Hindlimb muscle (tissue), 1 donor: ENCODE results near the gene VCL. TPM values are rescaled to one million over a fixed set of nuclear protein-coding genes. Genes with fewer than 3 reads are reported as not detected.
"Not testable (repeated sequence)": the region's sequence is repeated elsewhere in the genome, so short reads cannot be mapped to it uniquely, and the experiment has no call there.

Source experiments
- DNase-seq: peaks from one replicate; pipeline ENCODE4 v3.0.0-alpha.2; 2013
- polyA plus RNA-seq: library from polyadenylated mRNA; unstranded; fragments of 120-200 nt; gene quantifications from one replicate; pipeline ENCODE4 v1.2.1, GENCODE V29; 2013; ENCODE audit not compliant: insufficient read length

Gene VCL
- polyA plus RNA-seq, 1 donor = 164 TPM

DNA sequence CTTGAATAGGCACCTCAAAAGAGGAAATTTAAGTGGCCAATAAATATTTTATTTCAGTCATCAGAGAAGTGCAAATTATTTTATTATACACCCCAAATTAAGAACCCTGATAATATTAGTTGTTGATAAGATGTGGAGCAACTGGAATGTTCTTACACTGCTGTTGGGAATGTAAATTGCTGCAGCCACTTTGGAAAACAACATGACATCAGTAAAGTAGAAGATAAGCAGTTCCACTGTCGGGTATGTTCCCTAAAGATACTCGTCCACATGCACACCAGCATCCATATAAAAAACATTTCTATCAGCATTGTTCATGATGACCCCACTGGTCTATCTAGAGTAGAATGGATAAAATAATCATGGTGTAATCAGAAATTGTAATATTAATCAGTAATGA lies 46.5 kb downstream of the VCL start:
- DNase-seq = no peak

GRCh38 chr10:74047304-74047703 lies 49.4 kb downstream of the VCL start:
- no peak for DNase-seq

GRCh38 chr10:74047871-74048270 lies 50.0 kb downstream of the VCL start:
- no peak for DNase-seq

DNA sequence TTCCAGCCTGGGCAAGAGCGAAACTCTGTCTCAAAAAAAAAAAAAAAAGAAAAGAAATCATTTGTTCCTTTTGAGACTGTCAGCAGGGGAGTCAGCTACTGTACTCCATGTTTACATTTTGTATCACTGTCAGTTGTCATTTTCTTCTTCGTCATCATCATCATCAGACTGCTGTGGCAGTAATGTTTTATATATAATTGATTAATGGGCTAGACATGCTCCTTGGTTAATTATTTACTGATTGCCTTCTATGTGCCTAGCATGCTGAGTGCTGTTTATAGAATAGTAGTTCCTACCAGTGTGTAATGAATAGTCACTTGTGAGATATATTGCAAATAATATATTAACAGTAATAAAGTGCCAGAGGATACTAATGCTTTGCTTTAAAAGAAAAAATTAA lies 50.5 kb downstream of the VCL start:
- DNase-seq = no peak

GRCh38 chr10:74049955-74050354 lies 52.0 kb downstream of the VCL start:
- DNase-seq = no peak

GRCh38 chr10:74050653-74051052 lies 52.7 kb downstream of the VCL start:
- DNase-seq = no peak

DNA sequence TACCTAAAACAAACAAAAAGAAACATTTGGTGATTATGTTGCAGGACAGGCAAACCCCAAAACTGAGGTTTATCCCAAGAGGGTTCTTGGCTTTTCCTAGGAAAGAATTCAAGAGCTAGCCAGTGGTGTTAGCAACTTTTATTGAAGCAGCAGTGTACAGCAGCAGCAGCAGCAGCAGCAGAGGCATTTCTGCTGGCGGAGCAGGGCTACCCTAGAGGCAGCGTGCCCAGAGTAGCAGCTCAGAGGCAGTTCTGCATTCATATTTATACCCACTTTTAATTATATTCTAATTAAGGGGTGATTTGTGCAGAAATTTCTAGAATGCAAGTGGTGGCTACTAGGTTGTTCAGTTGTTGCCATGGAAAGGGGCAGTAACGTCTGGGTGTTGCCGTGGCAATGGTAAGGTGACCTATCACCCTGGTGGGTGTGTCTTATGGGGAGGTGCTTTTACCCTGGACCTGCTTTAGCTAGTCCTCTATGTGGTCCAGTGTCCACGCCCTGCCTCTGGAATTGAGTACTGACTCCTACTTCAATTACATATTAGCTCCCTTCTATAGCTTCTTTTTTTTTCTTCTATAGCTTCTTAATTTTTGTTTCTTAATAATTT lies 53.9 kb downstream of the VCL start:
- no peak for DNase-seq

DNA sequence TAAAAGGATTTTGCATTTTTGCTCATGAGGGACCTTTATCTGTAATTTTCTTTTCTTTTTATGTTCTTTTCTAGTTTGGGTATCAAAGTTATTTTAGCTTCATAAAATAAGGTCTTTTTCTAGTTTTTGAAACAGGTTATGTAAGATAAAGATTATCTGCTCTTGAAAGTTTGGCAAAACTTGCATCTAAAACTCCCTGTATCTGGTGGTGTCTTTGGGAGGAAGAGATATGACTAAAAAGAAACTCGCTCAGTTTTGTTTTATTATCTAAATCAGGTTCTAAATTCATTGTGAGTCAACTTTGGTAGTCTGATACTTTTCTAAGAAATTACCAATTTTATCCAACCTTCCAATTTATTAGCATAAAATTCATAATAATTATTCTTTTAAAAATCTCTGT lies 55.1 kb downstream of the VCL start:
- no peak for DNase-seq

GRCh38 chr10:74055383-74056049 lies 57.6 kb downstream of the VCL start:
- no peak for DNase-seq

DNA sequence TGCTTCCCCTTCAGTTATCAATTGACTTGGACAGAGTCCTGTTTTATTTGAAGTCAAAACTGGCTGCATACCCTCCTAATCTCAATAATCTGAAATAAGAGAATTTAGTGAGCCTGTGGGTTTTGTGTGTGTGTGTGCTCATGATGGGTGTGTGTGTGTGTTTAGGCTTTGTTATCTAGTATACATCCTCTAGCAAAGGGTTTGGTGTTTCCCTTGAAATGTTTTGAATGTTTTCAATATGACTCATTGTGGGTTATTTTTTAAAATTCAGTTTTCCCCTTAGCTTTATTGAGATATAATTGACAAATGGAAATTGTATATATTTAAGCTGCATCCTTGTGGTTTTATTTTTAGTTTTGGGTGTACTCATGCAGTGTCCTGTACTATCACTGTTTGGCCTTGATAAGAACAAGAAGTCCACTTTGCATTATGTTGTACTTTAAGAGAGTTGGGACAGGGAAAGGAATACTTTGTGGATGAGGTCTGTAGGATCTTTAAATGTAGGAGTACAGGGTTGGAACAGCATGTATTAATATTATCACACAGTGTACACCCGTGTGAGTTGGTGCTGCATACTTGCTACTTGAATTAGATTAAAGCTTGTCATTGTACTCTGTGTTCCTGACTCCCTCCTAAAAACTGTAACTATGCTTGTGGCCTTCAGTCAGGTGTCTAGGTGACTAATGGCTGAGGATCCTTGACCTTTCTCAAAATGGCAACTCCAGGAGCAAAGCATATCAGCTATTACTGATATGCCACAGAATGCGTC lies 58.3 kb downstream of the VCL start:
- DNase-seq = no peak

DNA sequence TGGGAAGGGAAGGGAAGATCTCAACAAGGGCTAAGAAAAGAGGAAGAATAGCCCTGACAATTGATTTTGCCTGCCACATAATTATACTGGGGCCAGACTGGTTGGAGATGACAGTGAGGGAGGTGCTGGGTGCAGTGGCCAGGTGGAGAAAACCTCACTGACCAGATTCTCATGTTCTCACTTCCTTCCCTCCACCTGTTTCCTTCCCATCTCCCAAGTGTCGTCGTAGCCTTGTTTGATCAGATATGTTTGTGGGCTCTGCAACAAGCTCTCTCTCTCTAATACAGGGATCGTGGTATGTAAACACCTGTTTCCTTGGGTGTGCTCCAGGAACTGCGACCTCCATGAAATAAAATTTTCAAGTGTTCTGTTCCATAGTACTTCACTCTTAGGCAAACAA lies 60.2 kb downstream of the VCL start:
- DNase-seq = no peak

- no peak for DNase-seq
Measured at GRCh38 chr10:74058658-74059057, 60.7 kb downstream of the VCL start.

- peak; percentile 57 for DNase-seq
Measured at GRCh38 chr10:74061104-74061503, 63.2 kb downstream of the VCL start.

GRCh38 chr10:74061978-74062377 lies 64.1 kb downstream of the VCL start:
- DNase-seq = not testable (repeated sequence)

DNA sequence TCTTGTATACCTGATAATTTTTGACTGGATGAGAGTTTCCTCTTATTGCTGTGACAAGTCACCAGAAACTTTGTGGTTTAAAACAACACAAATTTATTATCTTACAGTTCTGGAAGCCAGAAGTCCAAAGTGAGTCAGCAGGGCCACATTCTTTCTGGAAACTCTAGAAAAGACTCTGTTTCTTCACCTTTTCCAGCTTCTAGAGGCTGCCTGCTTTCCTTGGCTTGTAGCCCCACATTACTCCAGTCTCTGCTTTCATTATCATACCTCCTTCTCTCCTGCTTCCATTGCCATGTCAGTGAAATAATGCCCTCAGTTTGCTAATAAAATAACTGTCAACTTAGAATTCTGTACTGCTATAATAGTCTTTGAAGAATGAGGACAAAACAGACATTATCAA lies 65.3 kb downstream of the VCL start:
- no peak for DNase-seq

GRCh38 chr10:74067373-74068352 lies 69.7 kb downstream of the VCL start:
- no peak for DNase-seq

- no peak for DNase-seq
Measured at GRCh38 chr10:74071157-74071556, 73.2 kb downstream of the VCL start.

DNA sequence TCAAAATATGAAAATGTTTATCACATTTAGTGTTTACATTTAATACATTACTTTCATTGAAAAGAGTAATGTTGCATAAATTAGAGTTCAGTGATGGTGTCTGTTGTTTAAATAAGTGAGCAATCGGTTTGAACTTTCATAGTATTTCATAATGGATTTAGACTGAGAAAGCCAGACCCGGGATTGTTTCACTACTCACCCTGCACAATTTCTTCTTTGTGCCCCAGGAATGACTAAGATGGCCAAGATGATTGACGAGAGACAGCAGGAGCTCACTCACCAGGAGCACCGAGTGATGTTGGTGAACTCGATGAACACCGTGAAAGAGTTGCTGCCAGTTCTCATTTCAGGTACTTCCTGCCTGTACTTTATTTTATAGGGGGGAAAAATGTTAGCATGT lies 74.6 kb downstream of the VCL start:
- DNase-seq = no peak

DNA sequence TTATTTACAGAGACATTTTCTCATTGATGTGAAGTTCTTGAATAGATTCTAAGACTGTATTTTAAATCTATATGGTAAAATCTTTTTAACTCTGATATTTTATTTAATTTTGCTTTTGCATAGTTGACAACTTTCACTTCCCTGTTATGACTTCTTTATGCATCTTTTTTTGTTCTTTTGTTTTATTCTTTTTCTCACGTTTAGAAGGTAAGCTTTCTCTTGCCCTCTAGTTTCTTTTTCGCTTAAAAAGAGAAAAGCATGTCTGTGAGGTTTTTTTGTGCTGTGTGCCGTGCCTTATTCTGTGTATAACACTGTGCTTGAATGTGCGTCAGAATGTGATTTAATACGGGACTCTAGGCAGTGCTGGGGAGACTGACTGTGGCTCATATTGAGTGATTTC lies 78.0 kb downstream of the VCL start:
- no peak for DNase-seq

DNA sequence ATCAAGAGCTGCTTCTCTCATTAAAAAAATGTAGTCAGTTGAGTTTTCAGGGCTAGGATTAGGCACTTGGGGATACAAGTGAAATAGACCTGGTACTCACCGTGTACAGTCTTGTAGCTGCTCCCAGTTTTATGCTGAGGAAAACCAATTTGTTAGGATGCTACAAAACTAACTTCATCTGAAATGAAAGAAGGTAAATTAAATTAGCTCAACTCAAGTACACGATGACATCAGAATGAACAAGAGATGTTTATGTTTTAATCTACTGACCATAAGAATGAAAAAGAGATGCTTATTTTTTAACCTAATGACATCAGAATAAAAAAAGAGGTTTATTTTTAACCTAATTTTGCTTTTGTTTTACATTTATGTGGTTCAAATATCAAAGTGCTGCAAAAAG lies 79.0 kb downstream of the VCL start:
- no peak for DNase-seq

DNA sequence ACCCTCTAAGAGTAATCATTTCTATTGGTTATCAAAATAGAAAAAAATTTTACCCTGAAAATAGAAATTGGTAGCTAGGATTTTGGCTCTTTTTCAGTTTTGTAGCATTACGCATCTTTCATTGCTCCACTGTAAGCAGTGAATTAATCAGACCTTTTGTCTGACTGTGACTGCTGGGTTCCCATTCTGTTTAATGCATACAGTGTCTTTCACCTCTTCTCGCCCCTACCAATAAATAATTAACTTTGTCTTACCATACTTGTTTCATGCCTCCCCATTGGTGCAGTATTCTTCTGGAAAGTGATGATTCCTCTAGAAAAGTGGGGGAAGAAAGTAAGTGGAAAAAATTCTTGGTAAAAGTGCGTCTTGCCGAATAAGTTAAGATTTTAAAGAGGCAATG lies 79.5 kb downstream of the VCL start:
- no peak for DNase-seq

DNA sequence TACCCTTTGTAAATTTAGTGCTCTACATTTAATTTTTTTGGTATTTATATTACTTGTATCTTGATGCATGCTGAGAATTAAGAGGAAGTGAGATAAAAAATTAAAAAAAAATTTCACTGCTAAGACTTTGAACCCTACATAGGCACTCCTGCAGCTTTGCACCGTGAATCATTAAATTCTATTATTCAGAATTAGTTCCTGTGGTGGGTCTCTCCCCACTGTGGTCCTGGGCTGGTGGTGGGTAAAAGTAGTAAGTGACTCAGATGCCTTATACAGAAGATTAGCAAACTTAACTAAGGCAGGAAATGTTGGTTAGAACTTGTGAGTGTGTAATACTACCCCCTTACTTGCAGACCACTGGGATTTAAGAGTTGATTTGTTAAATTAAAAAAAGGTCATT lies 80.1 kb downstream of the VCL start:
- no peak for DNase-seq
